Activated CD8-positive, alpha-beta memory T cell treated with anti-CD3 and anti-CD28 coated beads for 36 hours (primary cell): ENCODE measurements around the gene DIO3. TPM values are rescaled to one million over a fixed set of nuclear protein-coding genes. Genes with fewer than 3 reads are reported as not detected.

Source experiments
- CTCF ChIA-PET: fragments of 350-600 bp; sonication (Branson Sonifier 250); formaldehyde crosslinking; loops from one replicate; lab custom pipeline; 2021; ENCODE audit warnings: antibody characterized with exemption; lab: Charles Lee
- POLR2A ChIA-PET: fragments of 350-600 bp; sonication (Branson Sonifier 250); formaldehyde crosslinking; loops from one replicate; lab custom pipeline; 2021; ENCODE audit warnings: antibody characterized with exemption; lab: Charles Lee
- total RNA-seq, 2 experiments: library from RNA; stranded (reverse); gene quantifications; one replicate each; pipeline ENCODE4 v1.2.3, GENCODE V29; 2021

The DIO3 gene
- total RNA-seq, 2 experiments from 2014 or later: not detected

DNA sequence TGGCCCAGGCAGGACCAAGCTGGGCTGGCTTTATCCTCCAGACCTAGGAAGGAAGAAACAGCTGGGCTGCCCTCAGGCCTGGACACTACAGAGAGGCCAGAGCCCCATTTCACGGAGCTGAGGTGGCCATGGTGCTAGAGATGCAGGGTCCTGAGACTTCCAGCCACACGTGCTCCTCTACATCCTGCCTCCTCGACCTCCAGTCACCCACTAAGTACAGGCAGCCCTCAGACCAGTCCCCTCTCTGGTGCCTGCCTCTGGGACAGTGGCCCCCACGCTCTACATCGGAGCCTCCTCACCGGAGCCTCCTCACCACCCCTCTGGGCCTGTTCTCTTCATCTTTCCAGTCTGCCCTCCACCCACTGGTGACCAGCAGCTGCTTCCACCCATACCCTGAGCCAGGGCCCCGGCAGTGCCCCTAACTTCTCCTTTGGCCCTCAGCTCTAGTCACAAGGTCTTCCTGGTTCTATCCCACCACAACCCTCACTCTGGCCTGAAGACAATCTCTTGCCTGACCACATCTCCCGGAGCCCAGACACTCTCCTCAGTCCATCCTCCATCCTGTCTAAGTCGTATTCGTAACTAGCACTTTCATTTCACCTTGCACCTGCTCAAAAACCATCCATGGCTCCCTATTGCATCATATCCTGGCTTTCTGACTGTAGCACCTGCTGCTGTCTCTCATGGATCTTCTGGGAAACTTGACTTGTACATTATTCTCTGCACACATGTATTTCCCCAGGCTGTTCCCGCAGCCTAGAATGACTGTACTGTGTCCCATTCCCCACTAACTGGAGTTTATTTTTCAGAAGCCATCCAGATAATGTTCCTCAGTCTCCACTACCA, 43.9 kb downstream of the DIO3 start:
- POLR2A ChIA-PET: no interaction called here
- CTCF ChIA-PET: no interaction called here

DNA sequence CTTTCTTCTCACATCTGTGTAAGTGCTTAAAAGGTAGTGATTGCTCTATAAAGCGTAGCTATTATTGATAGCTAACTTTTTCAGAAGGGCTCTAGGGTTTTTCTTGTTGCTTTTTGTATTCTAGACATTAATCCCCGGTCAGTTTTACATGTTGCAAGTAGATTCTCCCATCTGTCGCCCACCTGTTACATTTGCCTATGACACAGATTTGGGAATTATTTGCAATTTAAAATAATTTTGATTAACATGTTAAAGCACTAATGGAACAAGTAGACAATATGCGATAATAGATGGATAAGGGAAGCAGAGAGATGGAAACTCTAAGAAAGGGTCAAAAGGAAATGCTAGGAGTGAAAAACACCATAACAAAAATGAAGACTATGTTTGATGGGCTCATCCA, 44.5 kb downstream of the DIO3 start:
- POLR2A ChIA-PET: no interaction called here
- CTCF ChIA-PET: no interaction called here

Other genes with a start within 250 kb of the DIO3 start
- 100 to 1,000 TPM; 222 to 242 TPM for gene PPP2R5C, start 200.2 kb downstream of the DIO3 start, total RNA-seq